GM06990 (cell line): ENCODE data around the gene KCNG2.

Experiments used
- DNase-seq: peaks from one replicate; pipeline ENCODE4 v3.0.0-alpha.2; 2011; ENCODE audit not compliant: insufficient read length; ENCODE audit errors: extremely low read depth
- H3K27me3 ChIP-seq: replicated peaks from 2 replicates; pipeline ENCODE4 v1.6.0; 2011; ENCODE audit warnings: low read length; ENCODE audit not compliant: control insufficient read depth, insufficient read depth
- H3K36me3 ChIP-seq: 2 replicates; pipeline ENCODE4 v1.5.1; 2011; ENCODE audit warnings: low read length; ENCODE audit not compliant: control insufficient read depth, insufficient read depth
- H3K4me3 ChIP-seq: replicated peaks from 2 replicates; pipeline ENCODE4 v1.5.1; 2011; ENCODE audit warnings: low read depth, mild to moderate bottlenecking, control low read depth, low read length
- CTCF ChIP-seq: IDR thresholded peaks from 2 replicates; pipeline ENCODE4 v1.5.1; 2011; ENCODE audit warnings: low read length, control low read depth, mild to moderate bottlenecking, inconsistent platforms; ENCODE audit not compliant: insufficient read depth, poor library complexity, severe bottlenecking

KCNG2 gene

GRCh38 chr18:79815657-79816056, 17.9 kb downstream of the KCNG2 start:
- no peak overlapping the region for H3K4me3 ChIP-seq
- H3K27me3 ChIP-seq: no peaks in the 10 kb centered on the region; the same call in 1 of the 2 replicates
- H3K36me3 ChIP-seq: no peaks in the 10 kb centered on the region
- no peak for DNase-seq
- no peak for TF ChIP-seq CTCF

- Histone ChIP-seq H3K4me3 (no peak overlapping the region), H3K27me3 (no peaks in the 10 kb centered on the region; the same call in 1 of the 2 replicates), H3K36me3 (no peaks in the 10 kb centered on the region)
- no peak for TF ChIP-seq CTCF
- DNase-seq: no peak
Measured at GRCh38 chr18:79816092-79816491, 18.4 kb downstream of the KCNG2 start.

- Histone ChIP-seq H3K4me3 (no peak overlapping the region), H3K36me3 (no peaks in the 10 kb centered on the region), H3K27me3 (no peaks in the 10 kb centered on the region; the same call in 1 of the 2 replicates)
- DNase-seq: no peak
- TF ChIP-seq CTCF: no peak
Measured at GRCh38 chr18:79816981-79817606, 19.4 kb downstream of the KCNG2 start.

GRCh38 chr18:79817607-79817998, 19.9 kb downstream of the KCNG2 start:
- H3K4me3 ChIP-seq: no peak overlapping the region
- no peak for DNase-seq
- H3K36me3 ChIP-seq: no peaks in the 10 kb centered on the region
- no peaks in the 10 kb centered on the region; the same call in 1 of the 2 replicates for H3K27me3 ChIP-seq
- TF ChIP-seq CTCF: no peak

- H3K4me3 ChIP-seq: no peak overlapping the region
- no peaks in the 10 kb centered on the region; the same call in 1 of the 2 replicates for H3K27me3 ChIP-seq
- DNase-seq: no peak
- H3K36me3 ChIP-seq: no peaks in the 10 kb centered on the region
- no peak for TF ChIP-seq CTCF
Measured at GRCh38 chr18:79818036-79818435, 20.3 kb downstream of the KCNG2 start.

GRCh38 chr18:79818631-79819030, 20.9 kb downstream of the KCNG2 start:
- H3K4me3 ChIP-seq: no peak overlapping the region
- no peak for TF ChIP-seq CTCF
- H3K36me3 ChIP-seq: no peaks in the 10 kb centered on the region
- H3K27me3 ChIP-seq: no peaks in the 10 kb centered on the region; the same call in 1 of the 2 replicates
- DNase-seq: no peak
